ENCODE results near the gene CSNK1G3.
"Not testable (repeated sequence)": the region's sequence is repeated elsewhere in the genome, so short reads cannot be mapped to it uniquely, and the experiment has no call there.

Gene CSNK1G3

DNA sequence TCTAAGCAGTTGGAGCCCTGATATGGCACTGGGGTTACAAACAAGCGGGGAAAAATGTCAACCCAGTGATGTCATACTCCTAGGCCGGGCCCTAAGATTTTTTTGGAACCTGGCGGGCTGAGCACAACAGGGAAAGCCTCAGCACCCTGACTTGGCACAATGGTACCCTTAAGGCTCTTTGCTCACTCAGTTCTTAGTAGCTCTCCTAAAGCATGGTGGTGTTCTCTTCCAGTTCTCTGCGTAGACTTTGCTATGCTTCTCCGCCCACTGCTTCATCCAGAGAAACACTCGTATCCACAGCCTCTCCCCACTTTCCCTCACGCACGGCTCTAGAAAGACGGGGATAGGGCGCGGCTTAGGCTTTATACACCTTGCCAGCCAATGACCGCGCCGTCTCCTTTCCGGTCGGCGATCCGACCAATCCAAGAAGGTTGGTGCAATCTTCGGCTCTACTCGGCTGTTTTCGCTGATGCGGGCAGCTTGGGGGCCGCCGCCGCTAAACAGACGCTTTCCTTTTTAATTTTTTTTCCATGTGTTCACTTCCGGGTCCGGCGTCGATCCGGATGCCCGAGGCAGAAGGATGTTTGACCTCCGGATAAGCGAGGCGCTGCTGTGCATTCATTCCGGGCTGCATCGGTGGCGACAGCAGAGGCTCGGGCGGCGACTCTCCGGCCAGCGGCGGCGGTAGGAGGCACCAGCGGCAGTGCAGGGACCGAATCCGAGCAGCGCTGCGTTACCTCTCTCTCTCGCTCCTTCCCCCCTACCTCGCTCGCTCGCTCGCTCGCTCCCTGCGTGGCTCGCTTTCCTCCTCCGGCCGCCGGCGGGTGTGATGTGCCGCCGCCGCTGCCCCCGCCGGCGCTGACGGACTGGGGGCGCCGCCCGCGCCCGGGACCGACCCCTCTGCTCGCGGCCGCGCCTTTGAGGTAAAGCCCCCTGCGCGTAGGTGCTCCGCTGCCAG lies at the start of gene CSNK1G3:
Gene CSNK1G3 (plus strand): TSS at position 530 of the 958 bp plus-strand sequence. CDS start 33,487 bp downstream, outside the sequence.
- peak; percentile 81 to 94 for DNase-seq

DNA sequence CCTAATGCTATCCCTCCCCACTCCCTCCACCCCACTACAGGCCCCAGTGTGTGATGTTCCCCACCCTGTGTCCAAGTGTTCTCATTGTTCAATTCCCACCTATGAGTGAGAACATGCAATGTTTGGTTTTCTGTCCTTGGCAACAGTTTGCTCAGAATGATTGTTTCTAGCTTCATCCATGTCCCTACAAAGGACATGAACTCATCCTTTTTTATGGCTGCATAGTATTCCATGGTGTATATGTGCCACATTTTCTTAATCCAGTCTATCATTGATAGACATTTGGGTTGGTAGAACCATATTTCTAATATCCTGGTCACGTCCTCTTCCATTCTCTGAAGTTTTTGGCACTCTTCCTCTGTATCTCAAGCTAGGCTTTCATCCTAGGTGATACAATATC lies 45.1 kb upstream of the CSNK1G3 start:
- not testable (repeated sequence) for DNase-seq

DNA sequence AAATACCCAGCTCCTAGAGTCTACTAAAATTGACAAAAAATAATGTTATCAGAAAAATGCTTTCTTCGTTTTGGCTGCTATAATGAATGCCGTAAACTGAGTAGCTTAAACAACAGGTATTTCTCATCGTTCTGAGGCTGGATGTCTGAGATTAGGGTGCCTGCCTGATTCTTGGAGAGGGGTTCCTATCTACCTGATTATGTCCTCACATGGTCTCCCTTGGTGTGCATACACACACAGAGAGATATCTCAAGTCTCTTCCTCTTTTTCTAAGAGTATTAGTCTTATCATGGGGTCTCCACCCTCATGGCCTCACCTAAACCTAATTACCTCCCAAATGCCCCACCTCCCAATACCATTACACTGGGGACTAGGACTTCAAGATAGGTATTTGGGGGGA lies 40.6 kb upstream of the CSNK1G3 start:
- DNase-seq = no peak

DNA sequence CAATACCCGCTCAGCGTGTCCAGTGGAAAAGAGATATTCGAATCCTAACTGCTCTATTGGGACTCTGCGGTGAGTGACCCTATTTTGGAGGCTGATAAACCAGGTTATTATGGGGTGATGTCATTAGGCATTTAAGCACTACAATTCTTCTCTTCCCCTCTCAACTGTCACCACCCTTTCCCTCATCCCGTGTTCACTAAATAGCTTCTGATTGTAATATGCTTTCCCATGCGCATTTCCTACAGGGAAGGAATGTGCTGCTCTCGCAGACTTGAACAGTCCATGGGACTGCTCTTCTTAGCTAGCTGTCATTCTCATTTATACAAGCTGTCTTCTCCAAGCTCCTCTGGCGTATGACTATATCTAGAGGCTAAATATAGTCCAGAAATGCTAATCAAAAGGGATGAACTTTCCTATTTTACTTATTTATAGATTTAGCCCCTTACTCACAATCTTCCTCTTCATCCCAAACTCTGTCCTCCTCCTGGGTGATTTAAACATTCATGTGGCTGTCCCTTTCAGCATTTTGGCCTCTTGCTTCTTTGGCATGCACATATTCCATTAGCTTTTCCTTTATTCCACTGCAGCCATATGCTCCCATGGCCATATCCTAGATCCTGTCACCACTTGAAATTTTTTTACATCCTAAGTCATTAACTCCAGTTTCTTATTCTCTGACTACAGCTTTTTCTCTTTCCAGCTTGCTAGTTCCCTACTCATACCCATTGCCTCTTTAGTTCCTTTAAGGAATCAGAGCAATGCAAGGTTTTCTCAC lies 39.6 kb upstream of the CSNK1G3 start:
- DNase-seq = no peak

DNA sequence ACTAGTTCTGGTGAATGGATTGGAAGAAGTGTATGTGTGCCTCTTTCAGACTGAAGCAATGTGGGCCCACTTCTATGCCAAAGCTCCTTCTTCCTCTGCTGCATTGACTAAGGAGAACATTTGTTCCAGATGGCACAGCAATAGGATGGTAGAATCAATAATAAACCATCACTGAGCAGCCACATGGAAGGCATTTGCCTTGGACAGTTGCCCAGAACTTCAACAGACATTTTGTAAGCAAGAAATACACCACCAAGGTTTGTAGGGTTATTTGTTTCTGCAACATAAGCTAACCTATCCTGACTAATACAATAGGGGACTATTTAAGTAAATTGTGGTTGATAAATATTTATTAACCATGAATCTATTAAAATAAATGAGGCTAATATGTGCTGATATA lies 37.7 kb upstream of the CSNK1G3 start:
- DNase-seq = no peak

DNA sequence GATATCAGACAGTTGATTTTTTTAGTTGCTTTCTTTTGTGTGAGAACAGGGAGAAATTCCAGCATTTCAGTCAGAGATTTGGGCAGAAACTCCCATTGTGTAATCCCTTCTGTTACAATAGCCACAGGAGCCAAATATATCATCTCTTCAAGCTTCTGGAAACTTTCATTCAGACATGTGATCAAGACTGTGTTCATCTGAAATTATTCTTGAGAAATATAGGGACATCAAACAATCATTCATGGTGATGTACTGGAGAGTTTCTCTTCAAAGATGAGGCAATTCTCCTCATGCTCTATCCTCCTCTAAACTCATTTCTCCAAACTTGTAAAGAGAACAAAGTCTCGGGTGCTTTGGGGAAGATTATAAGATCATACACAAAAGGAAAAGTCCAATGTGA lies 35.2 kb upstream of the CSNK1G3 start:
- DNase-seq = no peak

DNA sequence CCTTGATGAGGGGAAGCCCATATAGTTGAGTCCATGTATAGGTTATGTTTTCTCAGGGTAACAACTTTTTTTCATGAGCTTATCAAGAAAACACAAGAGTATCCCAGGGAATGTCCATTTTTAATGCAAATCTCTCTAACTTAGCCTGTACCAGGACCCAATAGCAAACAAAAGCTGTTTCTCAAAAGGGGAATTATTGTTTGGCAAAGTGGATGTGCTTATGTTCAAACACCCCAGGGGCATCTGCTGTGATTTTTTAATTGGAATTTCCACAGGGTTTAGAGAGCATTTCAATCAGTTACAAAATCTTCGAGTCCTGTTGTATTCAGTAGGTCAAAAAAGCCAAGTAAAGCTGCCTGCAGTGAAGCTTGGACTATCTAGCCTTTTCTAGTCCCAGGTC lies 33.4 kb upstream of the CSNK1G3 start:
- DNase-seq = no peak

DNA sequence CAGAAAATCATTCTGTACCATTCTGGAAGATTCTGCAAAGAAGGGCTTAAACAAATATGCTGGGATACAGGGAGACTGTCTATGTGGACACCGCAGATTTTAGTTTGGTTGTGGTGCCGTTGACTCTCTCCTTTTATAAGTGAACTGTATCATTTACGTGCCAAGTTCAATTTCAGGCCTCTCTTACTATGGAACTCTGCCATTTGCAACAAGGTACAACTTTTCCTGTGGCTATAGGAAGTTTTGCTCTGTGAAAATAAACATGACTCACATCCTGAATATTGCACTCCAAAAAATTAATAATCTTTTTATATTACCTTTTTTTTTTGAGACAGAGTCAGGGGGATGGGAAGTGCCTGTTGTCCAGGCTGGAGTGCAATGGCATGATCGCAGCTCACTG lies 29.7 kb upstream of the CSNK1G3 start:
- no peak for DNase-seq

DNA sequence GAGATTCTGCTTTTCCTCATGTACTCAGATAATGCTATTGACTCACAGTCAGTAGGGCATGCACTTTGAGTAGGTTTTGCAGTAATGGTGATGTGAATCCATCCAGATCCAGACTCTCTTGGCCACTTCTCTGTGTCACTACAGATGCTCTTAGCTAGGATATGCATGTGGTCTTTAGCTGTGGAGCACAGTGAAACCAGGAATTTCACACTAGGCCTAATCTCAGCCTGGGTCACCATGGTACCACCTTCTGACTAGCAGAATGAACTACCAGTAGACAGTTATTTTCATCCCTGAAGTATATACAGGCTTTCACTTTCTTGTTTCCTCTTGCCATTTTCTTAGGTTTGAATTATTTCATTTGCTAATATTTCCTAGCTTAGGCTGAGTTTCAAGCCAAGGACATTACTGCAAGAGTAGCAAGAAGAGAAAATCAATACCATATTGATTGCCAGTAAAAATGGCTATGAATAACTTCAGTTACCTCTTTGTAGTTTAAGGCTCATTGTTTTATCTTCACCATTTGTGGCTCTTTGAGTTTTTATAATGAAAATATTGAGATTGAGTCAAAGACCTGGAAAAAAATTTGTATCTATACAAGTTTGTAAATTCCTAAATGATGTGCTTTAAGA lies 28.4 kb upstream of the CSNK1G3 start:
- no peak for DNase-seq

DNA sequence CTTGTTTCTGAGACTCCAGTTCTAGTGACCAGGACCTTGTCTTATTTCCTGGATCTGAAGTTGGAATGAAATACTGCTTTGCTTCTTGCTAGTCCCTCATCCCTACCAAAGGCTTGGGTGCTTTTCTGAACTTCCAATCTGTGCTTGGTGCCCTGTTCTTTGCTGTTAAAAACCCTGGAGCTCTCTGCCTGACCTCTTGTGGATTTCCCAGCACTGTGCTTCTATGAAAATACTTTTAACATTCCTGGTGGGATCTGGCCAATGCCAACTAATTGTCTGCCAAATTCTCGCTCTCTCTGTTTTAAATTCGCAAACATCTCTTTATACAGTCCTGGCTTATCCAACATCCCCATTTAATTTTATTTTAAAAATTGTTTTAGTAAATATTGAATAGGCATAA lies 26.7 kb upstream of the CSNK1G3 start:
- DNase-seq = no peak

DNA sequence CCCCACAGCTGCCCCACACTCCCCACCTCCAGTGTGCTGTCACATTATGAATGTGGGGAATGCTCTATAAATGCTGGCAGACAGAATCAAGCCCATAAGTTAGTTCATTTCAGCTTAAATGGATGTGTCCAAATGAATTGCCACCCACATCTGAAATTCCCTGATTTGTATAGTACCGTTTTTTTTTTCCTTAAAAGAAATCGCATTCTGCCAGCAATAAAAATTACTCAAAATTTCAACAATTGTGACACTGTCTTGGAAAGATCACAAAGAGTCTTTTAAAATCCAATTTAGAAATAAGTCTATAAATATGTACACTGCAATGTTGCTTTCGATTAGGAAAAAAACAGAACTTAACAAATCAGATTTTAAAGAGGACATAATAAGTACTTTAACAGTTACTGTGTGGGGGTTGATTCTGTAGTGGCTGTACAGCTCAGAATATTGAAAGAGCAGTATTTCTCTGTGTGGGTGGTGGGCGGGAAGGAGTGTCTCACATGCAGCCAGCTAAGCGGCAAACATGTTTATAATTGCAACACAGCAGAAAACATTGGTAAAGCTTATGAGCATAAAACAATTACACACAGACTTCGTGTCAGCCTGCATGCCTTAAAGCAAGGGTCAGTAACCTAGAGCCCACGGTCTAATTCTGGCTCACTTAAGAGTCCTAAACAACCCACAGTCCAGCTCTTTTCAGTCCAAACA lies 24.9 kb upstream of the CSNK1G3 start:
- no peak for DNase-seq

DNA sequence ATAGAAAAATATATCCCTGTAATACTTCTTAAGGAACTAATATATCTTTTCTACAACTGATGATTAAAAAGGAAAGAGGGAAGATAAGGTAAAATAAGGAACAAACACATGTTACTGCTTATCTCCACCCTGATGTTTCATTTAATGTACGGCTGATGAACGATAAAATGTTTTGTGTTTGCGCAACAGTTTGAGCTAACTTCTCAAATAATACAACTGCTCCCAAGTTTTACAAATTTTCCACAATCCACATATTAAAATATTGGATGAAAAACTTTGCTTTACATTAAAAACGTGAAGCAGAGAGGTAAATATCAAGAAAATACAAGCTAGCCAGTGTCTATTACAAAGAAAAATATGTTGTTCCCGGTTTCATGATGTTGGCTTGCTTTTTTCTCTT lies 21.0 kb upstream of the CSNK1G3 start:
- DNase-seq = no peak

DNA sequence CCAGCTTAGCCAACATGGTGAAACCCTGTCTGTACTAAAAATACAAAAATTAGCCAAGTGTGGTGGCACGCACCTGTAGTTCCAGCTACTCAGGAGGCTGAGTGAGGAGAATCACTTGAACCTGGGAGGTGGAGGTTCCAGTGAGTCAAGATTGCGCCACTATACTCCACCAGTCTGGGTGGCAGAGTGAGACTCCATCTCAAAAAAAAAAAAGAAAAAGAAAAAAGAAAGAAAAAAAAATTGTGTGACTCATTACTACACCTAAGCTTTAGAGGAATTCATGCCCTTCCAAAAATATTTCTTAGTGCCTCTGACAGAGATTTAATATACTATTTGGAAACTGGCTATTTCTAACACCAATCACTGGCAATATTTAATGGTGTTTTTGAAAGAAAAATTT lies 16.8 kb upstream of the CSNK1G3 start:
- DNase-seq = not testable (repeated sequence)

DNA sequence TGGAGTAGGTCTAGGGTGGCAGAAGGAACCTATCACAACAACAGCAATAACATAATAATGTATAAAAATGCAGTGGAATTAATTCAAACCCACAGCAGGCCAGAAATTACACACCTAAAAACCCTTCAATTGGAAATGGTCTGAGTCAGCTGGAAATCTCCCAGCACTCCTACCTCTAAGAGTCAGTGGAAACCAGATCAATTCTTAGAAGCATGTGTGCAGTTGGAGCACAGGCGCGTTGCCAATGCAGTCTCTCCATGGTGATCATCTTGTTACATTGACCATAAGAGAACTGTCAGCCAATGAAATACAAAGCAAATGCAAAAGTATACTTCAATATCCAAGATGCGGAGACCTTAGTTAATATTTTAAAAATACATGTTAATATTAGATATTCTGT lies 15.1 kb upstream of the CSNK1G3 start:
- DNase-seq = no peak

DNA sequence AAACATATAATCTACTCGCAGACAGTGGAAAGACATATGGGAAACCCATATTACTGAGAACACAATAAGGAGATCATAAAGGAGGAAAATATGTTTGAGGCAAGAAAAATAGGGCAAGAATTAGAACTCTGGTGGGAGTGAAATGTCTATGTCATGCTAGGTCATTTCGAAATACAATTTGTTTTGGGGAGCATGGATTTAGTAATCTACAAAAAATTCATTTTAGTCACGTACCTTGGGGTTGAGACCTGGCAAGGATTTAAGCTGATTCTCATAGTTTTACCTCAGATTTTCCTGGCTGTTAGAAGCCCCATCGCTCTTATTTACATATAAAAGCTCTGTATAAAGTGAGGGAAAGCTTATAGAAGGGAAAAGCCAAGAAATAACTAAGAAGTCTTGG lies 11.5 kb upstream of the CSNK1G3 start:
- no peak for DNase-seq

DNA sequence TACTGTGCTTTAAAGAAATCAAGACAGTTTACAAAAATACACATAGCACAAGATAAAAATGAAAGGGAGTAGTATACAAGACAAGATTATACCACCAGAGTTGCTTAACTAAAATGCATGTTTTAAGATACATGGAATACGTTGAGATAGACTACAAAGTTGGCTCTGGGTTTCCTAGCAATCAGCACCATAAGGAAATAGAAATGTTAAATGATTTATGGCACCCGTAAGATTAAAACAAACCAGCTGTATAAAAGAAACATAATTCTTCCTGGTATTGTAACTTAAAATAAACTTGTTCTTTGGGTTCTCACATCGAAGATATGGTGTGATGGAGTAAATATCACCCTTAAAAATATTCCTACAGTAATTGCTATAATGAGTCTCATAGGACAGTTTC lies 9.9 kb upstream of the CSNK1G3 start:
- DNase-seq = no peak

DNA sequence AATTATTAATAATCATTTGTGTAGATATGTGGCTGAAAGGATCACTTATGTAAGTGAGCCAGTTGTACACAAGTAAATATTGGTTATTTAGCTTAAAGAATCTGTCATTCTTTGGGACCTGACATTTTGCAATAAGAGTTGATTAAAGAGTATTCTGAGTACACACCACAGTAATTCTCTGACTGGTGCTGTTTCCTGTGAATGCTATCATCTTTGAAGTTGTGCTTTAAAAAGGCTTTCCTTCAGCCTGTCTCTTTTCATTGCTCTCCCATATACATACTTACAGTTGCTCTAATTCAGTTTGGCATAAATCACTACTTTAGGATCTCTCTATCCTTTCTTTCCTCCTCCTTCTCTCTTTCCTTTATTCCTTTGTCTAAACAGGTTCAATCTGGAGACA lies 8.7 kb upstream of the CSNK1G3 start:
- DNase-seq = no peak

DNA sequence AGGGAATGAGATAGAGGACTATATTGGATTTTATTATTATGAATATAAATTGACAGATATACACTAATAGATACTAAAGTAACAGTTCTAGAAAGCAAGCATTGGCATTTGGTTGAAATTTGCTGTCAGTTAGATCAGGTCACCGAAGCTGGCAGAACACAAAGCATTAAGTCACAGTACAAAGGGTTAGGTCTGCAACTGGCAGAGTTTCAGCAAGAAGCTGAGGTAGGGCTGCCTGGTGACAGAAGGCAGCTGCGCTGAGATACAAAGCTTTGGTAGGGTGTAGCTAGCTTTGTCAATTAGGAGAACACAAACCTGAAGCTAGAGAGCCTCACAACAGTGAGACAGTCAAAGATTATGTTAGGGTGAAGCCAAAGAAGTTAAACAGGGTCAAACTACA lies 6.3 kb upstream of the CSNK1G3 start:
- no peak for DNase-seq

DNA sequence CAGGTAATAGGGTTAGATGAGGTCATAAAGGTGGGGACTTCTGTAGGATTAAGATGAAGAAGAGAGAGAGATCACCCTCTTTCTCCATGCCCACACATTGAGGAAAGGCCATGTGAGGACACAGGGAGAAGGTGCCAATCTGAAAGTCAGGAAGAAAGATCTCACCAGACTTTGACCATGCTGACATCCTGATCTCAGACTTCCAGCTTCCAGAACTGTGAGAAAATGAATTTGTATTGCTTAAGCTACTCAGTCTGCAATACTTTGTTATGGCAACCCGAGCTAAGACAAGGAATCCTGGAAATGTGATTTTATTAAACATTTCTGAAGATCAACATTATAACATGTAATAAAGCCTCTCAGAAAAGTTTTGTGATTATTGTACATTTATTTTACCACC lies 3.5 kb upstream of the CSNK1G3 start:
- DNase-seq = no peak

DNA sequence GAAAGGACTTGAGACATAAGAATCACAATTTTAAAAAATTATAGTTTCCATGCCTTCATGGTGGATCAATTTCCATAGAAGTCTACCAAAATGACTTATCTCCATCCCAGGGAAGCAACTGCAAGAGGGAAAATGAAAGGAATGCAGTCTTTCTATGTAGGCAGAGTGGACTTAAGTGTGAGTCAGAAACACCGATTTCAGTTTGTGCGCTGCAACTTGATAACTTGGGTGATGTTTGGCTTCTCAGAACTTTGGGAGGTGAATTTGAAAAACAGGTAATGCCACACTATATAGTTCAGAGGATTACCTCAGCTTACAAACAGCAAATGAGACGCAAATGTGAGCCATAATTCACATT lies 708 bp upstream of the CSNK1G3 start:
- DNase-seq = no peak

DNA sequence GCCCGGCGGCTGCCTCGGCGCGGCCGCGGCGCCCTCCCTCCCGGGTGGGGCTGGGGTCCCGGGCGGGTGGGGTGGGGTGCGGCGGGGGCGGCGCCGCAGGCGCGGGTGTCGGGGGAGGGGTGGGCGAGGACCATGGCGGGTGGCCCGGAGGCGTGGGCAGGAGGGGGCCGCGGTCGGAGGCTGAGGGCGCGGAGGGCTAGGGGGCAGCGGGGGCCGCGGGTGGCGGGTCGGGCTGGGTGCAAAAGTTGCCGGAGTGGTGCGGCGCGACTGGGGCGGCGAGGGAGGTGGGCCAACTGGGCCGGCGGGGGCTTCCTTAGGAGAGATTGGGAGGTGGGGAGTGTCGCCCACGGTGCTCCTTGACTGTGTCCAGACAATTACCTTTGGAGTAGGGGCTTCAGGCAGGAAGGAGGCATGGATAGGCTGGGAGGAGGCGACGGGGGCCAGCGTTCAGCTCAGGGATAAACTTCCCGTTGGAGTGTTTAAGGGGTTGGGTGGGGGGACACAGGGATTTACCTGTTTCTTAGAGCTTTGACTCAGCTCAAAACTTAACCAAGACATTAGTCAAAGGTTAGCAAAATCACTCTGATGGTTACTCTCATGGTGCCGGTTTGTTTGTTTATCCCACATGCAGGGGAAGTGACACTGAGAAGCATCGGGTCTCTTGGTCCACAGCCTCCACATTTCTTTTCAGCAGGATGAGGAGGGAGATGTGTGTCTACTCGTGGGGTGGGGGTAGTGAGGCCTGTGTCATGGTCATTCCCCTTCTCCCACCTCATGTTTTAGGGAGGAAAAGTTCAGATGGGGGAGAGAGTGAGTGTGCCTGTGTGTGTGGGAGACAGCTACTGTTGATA lies 859 bp downstream of the CSNK1G3 start:
- peak in 1 of 2 donors; percentile 10 for DNase-seq
